Measurements from ENCODE around the gene TFCP2.

Gene TFCP2

DNA sequence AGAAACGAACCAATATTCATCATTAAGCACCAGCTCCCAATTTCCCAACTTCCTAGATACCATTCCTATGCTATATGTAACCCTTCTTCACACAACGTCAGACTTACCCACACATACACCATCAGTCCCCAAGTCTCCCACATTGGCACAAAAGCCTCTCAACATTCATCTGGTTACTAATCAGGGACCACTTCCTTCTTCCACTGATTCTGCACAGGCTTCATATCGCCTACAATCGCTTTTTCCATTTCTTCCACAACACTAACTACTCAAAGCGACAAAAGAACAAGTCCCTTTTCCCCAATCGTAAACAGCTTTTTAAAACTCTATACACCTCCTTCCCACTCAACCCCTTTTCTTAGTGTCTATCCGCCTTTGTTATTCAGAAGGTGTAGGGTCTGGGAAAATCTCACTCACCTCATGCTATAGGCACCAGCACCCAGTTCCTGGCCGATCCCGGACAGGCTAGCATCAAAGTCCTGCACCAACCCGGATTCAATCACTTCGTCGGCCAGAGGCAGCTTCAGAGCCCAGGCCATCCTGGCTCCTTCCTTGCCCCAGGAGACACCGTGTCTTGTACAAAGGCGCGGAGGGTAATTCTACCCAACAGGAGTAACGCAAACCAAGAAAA, 936 bp downstream of the TFCP2 start:
- TF ChIP-seq CTCF (conservative IDR thresholded peaks at IDR 0.05) (no peak), ZFX (IDR thresholded peaks at IDR 0.05) (no peak)
- no peak overlapping the region for H3K27ac ChIP-seq

DNA sequence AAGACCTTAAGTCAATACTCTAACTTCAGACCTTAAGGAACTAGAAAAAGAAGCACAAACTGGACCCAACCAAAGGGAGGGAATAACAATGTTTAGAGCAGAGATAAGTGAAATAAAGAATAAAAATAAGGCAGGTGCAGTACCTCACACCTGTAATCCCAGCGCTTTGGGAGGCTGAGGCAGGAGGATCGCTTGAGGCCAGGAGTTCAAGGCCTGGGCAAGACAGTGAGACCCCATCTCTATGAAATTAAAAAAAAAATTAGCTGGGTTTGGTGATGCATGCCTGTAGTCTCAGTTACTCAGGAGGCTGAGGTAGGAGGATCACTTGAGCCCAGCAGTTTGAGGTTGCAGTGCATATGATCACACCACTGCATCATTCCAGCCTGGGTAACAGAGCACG, 9.1 kb downstream of the TFCP2 start:
- TF ChIP-seq ZFX (IDR thresholded peaks at IDR 0.05) (no peak), CTCF (conservative IDR thresholded peaks at IDR 0.05) (no peak)

GRCh38 chr12:51162217-51162616, 10.7 kb downstream of the TFCP2 start:
- H3K27ac ChIP-seq, result no peak overlapping the region
- TF ChIP-seq CTCF (conservative IDR thresholded peaks at IDR 0.05) (no peak), ZFX (IDR thresholded peaks at IDR 0.05) (no peak)

More for the DNA sequence above, 9.1 kb downstream of the TFCP2 start:
- no peak overlapping the region for H3K27ac ChIP-seq

DNA sequence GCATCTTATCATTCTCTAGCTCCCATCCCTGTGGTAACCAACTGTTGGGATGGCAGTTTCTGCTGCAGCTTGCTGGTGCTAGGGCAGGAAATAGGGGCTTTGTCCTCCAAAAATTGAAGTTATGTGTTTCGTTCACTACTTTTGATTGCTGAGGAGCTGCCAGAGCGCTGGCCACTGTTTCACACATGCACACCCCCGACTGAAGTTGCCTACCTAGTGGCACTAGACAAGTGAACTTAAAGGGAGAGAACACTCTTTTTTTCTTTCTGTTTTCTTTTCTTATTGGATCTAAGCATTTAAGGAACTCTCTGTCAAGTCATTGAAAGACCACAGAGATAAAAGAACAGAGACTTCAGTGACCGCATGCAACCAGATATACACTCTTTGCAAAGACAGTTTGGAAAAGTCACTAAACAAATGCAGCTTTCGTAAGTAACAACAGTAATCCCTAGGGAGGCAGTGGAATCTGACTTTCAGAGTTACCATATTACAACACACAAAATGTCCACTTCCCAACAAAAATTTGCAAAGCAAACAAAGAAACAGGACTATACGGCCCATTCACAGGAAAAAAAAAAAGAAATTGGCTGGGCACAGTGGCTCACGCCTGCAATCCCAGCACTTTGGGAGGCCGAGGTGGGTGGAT, 12.0 kb downstream of the TFCP2 start:
- TF ChIP-seq ZFX (IDR thresholded peaks at IDR 0.05), result no peak
- TF ChIP-seq CTCF (conservative IDR thresholded peaks at IDR 0.05), result no peak
- no peak overlapping the region for H3K27ac ChIP-seq

GRCh38 chr12:51156245-51156765, 16.6 kb downstream of the TFCP2 start:
- no peak overlapping the region for H3K27ac ChIP-seq
- TF ChIP-seq CTCF (conservative IDR thresholded peaks at IDR 0.05), result no peak
- no peak for TF ChIP-seq ZFX (IDR thresholded peaks at IDR 0.05)

DNA sequence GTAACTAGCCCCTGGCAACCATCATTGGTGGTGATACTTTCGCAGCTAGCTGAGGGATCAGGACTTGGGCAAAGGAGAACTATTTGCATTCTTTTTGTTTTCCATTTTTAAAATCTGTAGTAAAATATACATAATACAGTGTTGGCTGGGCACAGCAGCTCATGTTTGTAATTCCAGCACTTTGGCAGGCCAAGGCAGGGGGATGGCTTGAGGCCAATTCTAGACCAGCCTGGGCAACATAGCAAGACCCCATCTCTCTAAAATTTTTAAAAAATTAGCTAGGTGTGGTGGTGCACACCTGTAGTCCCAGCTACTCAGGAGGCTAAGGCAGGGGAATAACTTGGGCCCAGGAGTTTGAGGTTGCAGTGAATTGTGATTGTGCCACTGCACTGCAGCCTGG, 20.0 kb downstream of the TFCP2 start:
- no peak for TF ChIP-seq ZFX (IDR thresholded peaks at IDR 0.05)
- TF ChIP-seq CTCF (conservative IDR thresholded peaks at IDR 0.05), result no peak
- H3K27ac ChIP-seq, result no peak overlapping the region

- H3K27ac ChIP-seq, result no peak overlapping the region
- TF ChIP-seq CTCF (conservative IDR thresholded peaks at IDR 0.05) (no peak), ZFX (IDR thresholded peaks at IDR 0.05) (no peak)
Measured at GRCh38 chr12:51150777-51151176, 22.2 kb downstream of the TFCP2 start.

All from C4-2B (cell line).